ENCODE results near the gene RELN. TPM values are rescaled to one million over a fixed set of nuclear protein-coding genes. Genes with fewer than 3 reads are reported as not detected.

The RELN gene
- total RNA-seq, 1 donor, result under 0.01 TPM

DNA sequence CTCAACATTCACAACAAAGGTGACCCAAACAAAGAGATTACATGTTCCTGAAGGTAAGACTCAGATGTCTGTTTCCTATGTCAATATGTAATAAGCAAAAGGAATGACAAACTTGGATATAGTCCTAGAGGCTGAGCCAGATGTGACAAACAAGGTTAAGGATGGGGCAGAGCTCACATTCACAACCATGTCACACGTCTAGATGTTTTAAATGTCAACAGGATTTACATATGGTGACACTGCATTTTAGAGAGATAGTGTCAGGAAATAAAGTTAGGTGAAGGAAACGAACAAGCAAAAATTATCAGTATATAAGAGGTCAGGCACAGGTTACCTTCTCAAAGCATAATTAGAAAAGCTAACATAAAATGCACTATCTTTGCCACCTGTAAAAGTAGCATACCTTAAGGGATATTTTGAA lies 8.4 kb downstream of the RELN start:
- no peak overlapping the region for H3K4me3 ChIP-seq (ENCODE audit: low read length)
- no peaks in the 10 kb centered on the region for H3K4me1 ChIP-seq (ENCODE audit: insufficient read depth, low read length)
- no peaks in the 10 kb centered on the region for H3K27me3 ChIP-seq (ENCODE audit: insufficient read depth, low read length)
- H3K9me3 ChIP-seq (ENCODE audit: low read depth, low read length), result no peaks in the 10 kb centered on the region

DNA sequence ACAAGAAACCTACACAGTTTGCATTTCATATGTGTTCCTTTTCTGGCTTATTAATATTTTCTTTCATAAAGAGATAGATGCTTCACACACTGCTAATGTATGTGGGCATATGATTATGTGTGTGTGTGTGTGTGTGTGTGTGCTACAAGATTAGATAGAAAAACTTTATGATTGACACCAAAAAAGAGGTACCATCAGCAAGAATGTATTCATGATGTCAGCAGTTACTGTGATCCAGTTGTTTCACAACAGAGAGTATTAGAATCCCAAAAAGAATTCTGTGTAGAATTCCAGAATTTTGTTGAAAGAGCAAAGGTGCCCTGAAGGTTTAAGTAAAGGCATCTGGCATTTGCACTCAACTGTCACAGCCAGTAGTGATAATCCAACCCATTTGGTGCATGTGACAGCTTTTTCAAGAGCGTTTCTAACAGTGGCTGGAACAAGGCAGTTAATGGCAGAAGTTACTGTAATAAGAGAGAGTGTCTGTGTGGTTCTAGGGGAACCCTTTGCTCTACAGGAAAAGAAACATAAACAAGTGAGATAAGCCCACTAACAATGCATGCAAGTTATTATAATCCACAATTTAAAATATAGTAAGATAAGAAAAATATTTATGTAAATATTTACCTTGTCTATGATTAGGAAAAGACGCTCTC lies 16.6 kb downstream of the RELN start:
- no peaks in the 10 kb centered on the region for H3K9me3 ChIP-seq (ENCODE audit: low read depth, low read length)
- no peaks in the 10 kb centered on the region for H3K4me1 ChIP-seq (ENCODE audit: insufficient read depth, low read length)
- no peak overlapping the region for H3K4me3 ChIP-seq (ENCODE audit: low read length)
- H3K27me3 ChIP-seq (ENCODE audit: insufficient read depth, low read length), result no peaks in the 10 kb centered on the region

DNA sequence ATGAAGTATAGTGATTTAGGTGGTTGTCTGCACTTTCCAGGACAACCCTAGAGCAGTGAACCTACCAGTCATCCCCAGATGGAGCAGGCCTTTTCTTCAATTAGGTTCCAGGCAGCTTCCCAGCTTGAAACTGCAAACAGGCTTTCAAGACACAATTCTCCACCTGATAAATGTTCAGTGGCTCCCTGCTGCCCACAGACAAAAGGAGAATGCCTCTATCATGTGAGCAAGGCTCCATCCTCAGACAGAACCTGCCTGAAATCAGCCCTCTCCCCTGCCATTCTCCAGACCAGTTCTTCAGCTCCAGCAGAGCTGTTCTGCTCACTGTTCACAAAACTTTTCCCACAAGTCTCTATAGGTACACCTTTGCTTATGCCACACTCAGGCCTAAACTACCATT lies 22.1 kb downstream of the RELN start:
- H3K4me1 ChIP-seq (ENCODE audit: insufficient read depth, low read length), result no peaks in the 10 kb centered on the region
- H3K27me3 ChIP-seq (ENCODE audit: insufficient read depth, low read length), result no peaks in the 10 kb centered on the region

DNA sequence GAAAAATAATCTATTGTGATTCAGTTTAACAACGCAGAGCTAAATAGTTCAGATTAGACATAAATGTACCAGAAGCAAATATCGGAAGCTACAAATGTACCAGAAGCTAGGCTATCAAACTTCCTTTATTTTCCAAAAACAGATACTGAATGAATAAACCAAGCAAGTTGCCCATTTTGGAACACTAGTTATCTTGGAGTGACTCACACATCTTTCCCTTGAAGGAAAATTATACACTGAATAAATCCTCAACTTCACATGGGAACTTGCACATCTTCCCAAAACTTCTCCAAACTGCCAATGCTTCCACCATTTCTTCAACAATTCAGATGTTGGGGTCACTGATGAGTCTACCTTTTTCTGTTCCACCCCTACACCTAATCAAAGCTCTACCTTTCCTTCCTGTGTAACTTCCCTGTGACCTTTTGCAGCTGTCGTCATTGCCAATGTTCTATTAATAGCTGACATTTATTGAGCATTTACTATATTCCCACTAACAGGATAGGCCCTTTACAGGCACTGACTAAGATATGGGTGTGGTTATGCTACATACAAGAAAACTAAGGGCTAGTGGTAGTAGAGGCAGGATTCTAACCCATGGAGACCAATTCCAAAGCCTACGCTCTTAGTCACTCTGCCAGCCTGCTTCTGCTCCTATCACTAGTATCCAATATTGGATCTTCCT lies 22.7 kb downstream of the RELN start:
- no peaks in the 10 kb centered on the region for H3K4me1 ChIP-seq (ENCODE audit: insufficient read depth, low read length)
- H3K27me3 ChIP-seq (ENCODE audit: insufficient read depth, low read length), result no peaks in the 10 kb centered on the region
- no peak overlapping the region for H3K4me3 ChIP-seq (ENCODE audit: low read length)
- no peaks in the 10 kb centered on the region for H3K9me3 ChIP-seq (ENCODE audit: low read depth, low read length)

More for the DNA sequence above, 22.1 kb downstream of the RELN start:
- H3K4me3 ChIP-seq (ENCODE audit: low read length), result no peak overlapping the region
- no peaks in the 10 kb centered on the region for H3K9me3 ChIP-seq (ENCODE audit: low read depth, low read length)

DNA sequence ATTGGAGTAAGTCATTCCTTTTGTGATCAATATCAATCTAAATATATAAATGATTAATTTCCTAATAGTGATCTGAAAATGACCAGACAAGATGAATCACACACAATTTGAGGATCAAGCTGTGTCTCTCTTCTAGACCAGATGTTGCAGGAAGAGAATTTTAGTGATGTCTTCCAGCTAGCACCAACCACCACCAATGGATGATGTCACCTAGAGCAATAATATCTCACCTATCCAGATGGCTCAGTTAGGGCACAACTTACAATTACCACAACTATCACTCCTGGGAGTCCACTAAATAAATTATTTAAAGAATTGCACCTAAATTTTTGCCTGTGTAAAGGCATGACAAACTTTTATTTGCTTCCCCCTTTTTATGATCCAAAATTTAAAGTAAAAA lies 25.2 kb downstream of the RELN start:
- Histone ChIP-seq H3K9me3 (ENCODE audit: low read depth, low read length) (no peaks in the 10 kb centered on the region), H3K4me1 (ENCODE audit: insufficient read depth, low read length) (no peaks in the 10 kb centered on the region), H3K27me3 (ENCODE audit: insufficient read depth, low read length) (no peaks in the 10 kb centered on the region), H3K4me3 (ENCODE audit: low read length) (no peak overlapping the region)

DNA sequence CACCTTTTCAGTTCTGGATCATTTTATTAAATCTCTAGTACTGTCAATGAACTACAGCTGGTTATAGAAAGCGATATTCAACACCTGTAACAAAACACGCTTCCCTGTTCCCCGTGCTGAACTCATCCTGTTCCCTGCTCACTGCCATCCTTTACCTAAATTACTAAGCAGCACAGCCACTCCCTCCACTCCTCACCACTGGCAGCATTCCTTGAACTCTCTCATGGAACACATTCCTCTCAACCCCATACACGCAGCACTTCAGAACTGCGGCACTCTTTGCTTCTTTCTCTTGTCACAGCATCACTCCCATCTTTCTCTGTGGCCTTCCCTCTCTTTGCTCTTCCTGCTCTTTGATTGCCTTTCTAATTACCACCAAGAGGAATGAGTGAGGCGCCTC lies 27.4 kb downstream of the RELN start:
- H3K27me3 ChIP-seq (ENCODE audit: insufficient read depth, low read length), result no peaks in the 10 kb centered on the region

DNA sequence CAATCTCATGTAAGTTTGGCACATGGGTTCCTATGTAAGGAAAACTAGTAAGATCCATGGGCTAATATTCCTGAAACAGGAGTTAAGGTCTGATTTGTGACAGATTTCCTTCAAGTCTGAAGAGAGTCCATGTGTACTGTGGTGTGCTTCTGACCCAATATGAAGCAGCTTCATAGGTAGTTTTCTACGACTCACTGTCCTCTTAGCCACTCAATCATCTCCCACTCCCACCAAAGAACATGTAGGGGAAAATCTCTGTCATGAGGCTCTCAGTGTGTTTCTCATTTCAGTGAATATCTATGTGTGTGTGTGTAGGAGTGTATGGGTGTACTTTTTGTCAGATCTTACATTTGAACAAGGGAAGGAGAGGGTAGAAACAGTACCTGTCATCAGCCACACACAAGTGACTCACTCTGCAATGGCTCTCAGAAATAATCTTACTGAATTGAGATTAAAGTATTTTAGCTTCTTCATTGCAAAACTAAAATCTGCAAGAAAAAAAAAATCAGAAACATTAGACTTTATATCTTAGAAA lies 31.1 kb downstream of the RELN start:
- no peaks in the 10 kb centered on the region for H3K9me3 ChIP-seq (ENCODE audit: low read depth, low read length)
- H3K27me3 ChIP-seq (ENCODE audit: insufficient read depth, low read length), result no peaks in the 10 kb centered on the region
- no peak overlapping the region for H3K4me3 ChIP-seq (ENCODE audit: low read length)
- H3K4me1 ChIP-seq (ENCODE audit: insufficient read depth, low read length), result no peaks in the 10 kb centered on the region

More for the DNA sequence above, 27.4 kb downstream of the RELN start:
- Histone ChIP-seq H3K4me1 (ENCODE audit: insufficient read depth, low read length) (no peaks in the 10 kb centered on the region), H3K4me3 (ENCODE audit: low read length) (no peak overlapping the region), H3K9me3 (ENCODE audit: low read depth, low read length) (no peaks in the 10 kb centered on the region)

DNA sequence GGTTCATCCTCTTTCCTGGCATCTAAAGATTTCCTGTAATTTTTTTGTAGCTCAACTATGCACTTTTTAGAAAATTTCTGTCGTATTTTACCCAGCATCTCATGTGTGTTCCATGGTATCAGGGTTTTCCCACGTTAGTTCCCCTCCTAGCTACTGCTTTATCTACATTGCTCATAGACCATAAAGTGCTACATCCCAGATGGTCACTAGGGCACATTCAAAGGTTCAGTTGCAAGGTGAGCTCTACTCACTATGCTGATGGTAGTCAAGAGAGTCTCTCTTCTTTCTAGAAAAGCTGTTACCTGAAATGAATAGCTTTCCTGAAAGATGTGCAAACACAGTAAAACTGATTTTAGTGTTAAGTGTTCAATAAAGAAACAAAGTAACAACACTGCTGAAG lies 33.5 kb downstream of the RELN start:
- no peaks in the 10 kb centered on the region for H3K9me3 ChIP-seq (ENCODE audit: low read depth, low read length)
- H3K4me1 ChIP-seq (ENCODE audit: insufficient read depth, low read length), result no peaks in the 10 kb centered on the region
- H3K27me3 ChIP-seq (ENCODE audit: insufficient read depth, low read length), result no peaks in the 10 kb centered on the region
- no peak overlapping the region for H3K4me3 ChIP-seq (ENCODE audit: low read length)

DNA sequence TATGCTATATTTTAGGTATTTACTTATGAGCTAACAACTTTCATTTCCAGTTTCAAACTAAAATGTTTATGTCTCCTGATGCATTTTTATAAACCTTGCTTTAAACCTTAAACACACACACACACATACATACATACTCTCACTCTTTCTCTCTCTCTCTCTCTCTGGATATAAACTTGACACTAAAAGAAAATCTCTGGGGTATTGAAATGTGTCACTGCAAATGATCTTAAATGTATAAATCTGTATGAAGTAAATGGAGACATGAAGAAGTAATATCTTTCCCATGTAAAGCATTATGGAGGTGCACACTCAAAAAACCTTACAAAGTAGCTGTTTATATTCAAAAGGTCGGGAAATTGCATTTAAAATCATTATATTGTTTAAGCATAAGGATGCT lies 37.0 kb downstream of the RELN start:
- H3K9me3 ChIP-seq (ENCODE audit: low read depth, low read length), result no peaks in the 10 kb centered on the region
- H3K27me3 ChIP-seq (ENCODE audit: insufficient read depth, low read length), result no peaks in the 10 kb centered on the region
- H3K4me3 ChIP-seq (ENCODE audit: low read length), result no peak overlapping the region
- H3K4me1 ChIP-seq (ENCODE audit: insufficient read depth, low read length), result no peaks in the 10 kb centered on the region

DNA sequence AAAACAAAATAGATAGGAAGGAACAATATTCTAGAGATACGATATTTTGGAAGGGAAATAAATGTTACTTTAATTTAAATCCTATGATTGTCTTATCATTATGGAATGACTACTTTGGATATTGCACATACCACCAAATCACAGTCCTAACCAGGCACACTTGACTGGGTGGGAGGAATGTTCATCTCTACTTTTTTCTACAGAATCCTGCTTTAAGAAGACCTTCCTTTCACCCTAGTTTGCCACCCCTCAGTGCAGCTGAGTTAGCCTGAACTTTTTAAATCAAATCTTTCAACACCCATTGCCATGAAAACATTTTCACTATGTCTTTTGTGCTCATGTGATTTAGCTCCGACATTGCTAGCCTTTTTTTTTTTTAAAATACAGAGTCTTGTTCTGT lies 38.1 kb downstream of the RELN start:
- H3K4me3 ChIP-seq (ENCODE audit: low read length), result no peak overlapping the region
- H3K9me3 ChIP-seq (ENCODE audit: low read depth, low read length), result no peaks in the 10 kb centered on the region
- no peaks in the 10 kb centered on the region for H3K4me1 ChIP-seq (ENCODE audit: insufficient read depth, low read length)
- H3K27me3 ChIP-seq (ENCODE audit: insufficient read depth, low read length), result no peaks in the 10 kb centered on the region

DNA sequence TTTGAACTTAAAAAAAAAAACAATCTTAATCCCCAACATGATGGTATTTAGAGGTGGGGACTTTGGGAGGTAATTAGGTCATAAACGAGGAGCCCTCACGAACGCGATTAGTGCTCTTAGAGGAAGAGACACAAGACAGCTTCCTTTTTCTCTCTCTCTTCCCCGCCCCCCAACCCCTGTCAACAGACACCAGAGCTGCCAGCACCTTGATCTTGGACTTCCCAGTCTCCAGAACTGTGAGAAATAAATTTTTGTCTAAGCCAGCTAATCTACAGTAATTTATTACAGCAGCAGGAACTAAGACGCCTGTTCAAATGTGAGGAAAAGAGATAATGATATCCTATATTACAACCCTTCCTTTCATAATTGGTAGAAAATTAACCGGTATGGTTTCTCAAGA lies 40.1 kb downstream of the RELN start:
- H3K4me1 ChIP-seq (ENCODE audit: insufficient read depth, low read length), result no peaks in the 10 kb centered on the region
- H3K27me3 ChIP-seq (ENCODE audit: insufficient read depth, low read length), result no peaks in the 10 kb centered on the region
- H3K9me3 ChIP-seq (ENCODE audit: low read depth, low read length), result no peaks in the 10 kb centered on the region
- H3K4me3 ChIP-seq (ENCODE audit: low read length), result no peak overlapping the region

DNA sequence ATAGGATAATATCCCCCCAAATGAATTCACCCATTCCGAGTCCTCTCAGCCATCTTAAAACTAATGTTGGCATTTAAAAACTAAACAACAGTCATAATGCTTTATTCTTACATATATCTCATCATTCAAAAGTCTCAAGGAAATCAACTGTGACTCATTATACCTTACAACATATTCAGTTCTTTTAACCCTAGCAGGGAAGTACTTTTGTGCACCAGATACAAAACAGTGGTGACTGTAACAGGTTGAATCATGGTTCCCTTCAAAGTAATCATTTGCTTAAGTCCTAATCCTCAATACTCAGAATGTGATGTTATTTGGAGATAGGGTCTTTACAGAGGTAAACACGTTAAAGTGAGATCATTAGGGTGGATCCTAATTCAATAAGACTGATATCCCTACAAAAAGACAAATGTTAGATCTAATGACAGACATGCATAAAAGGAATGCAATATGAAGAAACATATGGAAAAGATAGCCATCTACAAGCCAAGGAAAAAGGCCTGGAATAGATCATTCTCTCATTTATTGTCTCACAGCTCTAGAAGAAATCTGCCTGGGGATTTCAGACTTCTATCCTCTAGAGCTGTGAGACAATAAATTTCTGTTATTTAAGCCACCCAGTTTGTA lies 42.3 kb downstream of the RELN start:
- Histone ChIP-seq H3K9me3 (ENCODE audit: low read depth, low read length) (no peaks in the 10 kb centered on the region), H3K4me1 (ENCODE audit: insufficient read depth, low read length) (no peaks in the 10 kb centered on the region), H3K4me3 (ENCODE audit: low read length) (no peak overlapping the region), H3K27me3 (ENCODE audit: insufficient read depth, low read length) (no peaks in the 10 kb centered on the region)

DNA sequence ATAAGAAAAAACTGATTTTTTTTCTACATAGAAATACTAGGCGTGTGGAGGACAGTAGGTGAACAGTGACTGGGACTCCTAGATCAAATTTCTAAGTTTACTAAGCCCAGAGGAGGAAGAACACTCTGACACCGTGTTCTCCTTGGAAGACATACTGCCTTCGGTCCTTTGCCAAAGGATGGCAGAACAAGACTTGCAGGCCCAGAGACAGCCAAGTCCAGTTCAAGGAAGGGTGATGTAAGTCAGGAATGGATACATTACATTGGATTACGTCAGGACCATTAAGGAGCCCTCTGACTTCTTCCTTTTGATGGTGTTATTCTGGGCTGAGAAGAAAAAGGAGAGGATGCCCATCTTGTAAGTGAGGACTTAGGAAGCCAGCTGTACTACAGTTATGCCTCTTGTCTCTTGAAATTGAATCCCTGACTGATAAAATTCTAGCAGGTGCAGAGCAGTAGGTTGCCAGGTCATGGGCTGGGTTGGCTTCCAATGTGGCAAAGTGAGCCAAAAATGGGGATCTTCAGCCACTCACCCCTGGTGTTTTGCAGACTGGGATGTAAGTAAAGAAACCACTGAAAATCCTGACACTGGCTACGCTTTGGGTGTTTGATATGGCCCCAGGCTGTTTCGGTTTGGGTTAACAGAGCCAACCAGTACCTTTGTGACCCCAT lies 45.1 kb downstream of the RELN start:
- Histone ChIP-seq H3K4me3 (ENCODE audit: low read length) (no peak overlapping the region), H3K27me3 (ENCODE audit: insufficient read depth, low read length) (no peaks in the 10 kb centered on the region), H3K9me3 (ENCODE audit: low read depth, low read length) (no peaks in the 10 kb centered on the region), H3K4me1 (ENCODE audit: insufficient read depth, low read length) (no peaks in the 10 kb centered on the region)

DNA sequence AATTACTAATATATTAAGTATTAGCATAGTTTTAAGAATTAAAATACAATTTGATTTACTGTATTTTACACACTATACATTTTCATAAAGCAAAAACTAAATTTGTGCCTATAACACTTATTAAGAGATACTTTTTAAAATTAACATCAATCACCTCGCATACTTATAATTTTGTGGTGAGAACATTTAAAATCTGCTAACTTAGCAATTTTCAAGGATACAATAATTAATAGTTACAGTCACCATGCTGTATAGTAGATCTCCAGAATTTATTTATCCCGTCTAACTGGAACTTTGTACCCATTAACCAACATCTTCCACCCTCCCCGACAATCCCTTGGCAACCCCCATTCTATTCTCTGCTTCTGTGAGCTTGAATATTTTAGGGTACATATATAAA lies 47.5 kb downstream of the RELN start:
- H3K27me3 ChIP-seq (ENCODE audit: insufficient read depth, low read length), result no peaks in the 10 kb centered on the region

More for the DNA sequence above, 47.5 kb downstream of the RELN start:
- H3K9me3 ChIP-seq (ENCODE audit: low read depth, low read length), result no peaks in the 10 kb centered on the region
- H3K4me1 ChIP-seq (ENCODE audit: insufficient read depth, low read length), result no peaks in the 10 kb centered on the region
- H3K4me3 ChIP-seq (ENCODE audit: low read length), result no peak overlapping the region
